CD4-positive, alpha-beta T cell treated with Interleukin-12 subunit alpha and Interleukin-12 subunit beta, for 1 hour (primary cell): ENCODE data around the gene ITK.

Experiments
- DNase-seq: peaks from one replicate; pipeline ENCODE4 v3.0.0-alpha.2; 2020

ITK gene

GRCh38 chr5:157180374-157181264, at the start of gene ITK:
Gene ITK (plus strand): TSS chr5:157180840. CDS start chr5:157180978, 138 bp downstream.
- DNase-seq = peak; percentile 82

GRCh38 chr5:157130925-157131324, 49.7 kb upstream of the ITK start:
- DNase-seq = no peak

- DNase-seq = no peak
Measured at GRCh38 chr5:157132281-157132612, 48.4 kb upstream of the ITK start.

- DNase-seq = no peak
Measured at GRCh38 chr5:157137691-157138090, 42.9 kb upstream of the ITK start.

- DNase-seq = peak; percentile 98
Measured at GRCh38 chr5:157142317-157143126, 38.1 kb upstream of the ITK start, which contains the start of gene MED7. Gene MED7 (minus strand): TSS chr5:157142865. CDS start chr5:157139431, 3,434 bp downstream.

- DNase-seq = peak; percentile 60
Measured at GRCh38 chr5:157143127-157143971, 37.3 kb upstream of the ITK start.

- peak; percentile 89 for DNase-seq
Measured at GRCh38 chr5:157148734-157149615, 31.7 kb upstream of the ITK start.

GRCh38 chr5:157150995-157151394, 29.6 kb upstream of the ITK start:
- no peak for DNase-seq

- no peak for DNase-seq
Measured at GRCh38 chr5:157155297-157155696, 25.3 kb upstream of the ITK start.

- DNase-seq = no peak
Measured at GRCh38 chr5:157157293-157157891, 23.2 kb upstream of the ITK start.

- peak; percentile 84 for DNase-seq
Measured at GRCh38 chr5:157159209-157159751, 21.4 kb upstream of the ITK start.

GRCh38 chr5:157160001-157160400, 20.6 kb upstream of the ITK start:
- peak; percentile 79 for DNase-seq

- no peak for DNase-seq
Measured at GRCh38 chr5:157161996-157162395, 18.6 kb upstream of the ITK start.

GRCh38 chr5:157162919-157163510, 17.6 kb upstream of the ITK start:
- DNase-seq = no peak

GRCh38 chr5:157164521-157164920, 16.1 kb upstream of the ITK start:
- no peak for DNase-seq

- no peak for DNase-seq
Measured at GRCh38 chr5:157165261-157165660, 15.4 kb upstream of the ITK start.

- DNase-seq = no peak
Measured at GRCh38 chr5:157165668-157166067, 15.0 kb upstream of the ITK start.

GRCh38 chr5:157166214-157167213, 14.1 kb upstream of the ITK start, which contains the start of gene GARIN3:
Gene GARIN3 (minus strand): TSS chr5:157166264. CDS start chr5:157166168, 96 bp downstream.
- no peak for DNase-seq

- no peak for DNase-seq
Measured at GRCh38 chr5:157167214-157167621, 13.4 kb upstream of the ITK start.
